IPS-NIHi7 (cell line): Measurements from ENCODE around the gene CHTF18.
"Not testable (repeated sequence)": the region's sequence is repeated elsewhere in the genome, so short reads cannot be mapped to it uniquely, and the experiment has no call there.

Source experiments
- DNase-seq: peaks from one replicate; pipeline ENCODE4 v3.0.0; 2012; ENCODE audit warnings: mixed read lengths; ENCODE audit errors: extremely low spot score

CHTF18 gene

GRCh38 chr16:776298-776697 lies 12.1 kb upstream of the CHTF18 start:
- DNase-seq = not testable (repeated sequence)

GRCh38 chr16:776824-777223 lies 11.6 kb upstream of the CHTF18 start:
- no peak for DNase-seq

- DNase-seq = no peak
Observed at GRCh38 chr16:777826-778225, 10.6 kb upstream of the CHTF18 start.

- no peak for DNase-seq
Observed at GRCh38 chr16:778447-778846, 10.0 kb upstream of the CHTF18 start.

GRCh38 chr16:778909-779527 lies 9.4 kb upstream of the CHTF18 start:
- no peak for DNase-seq

- no peak for DNase-seq
Observed at GRCh38 chr16:779561-779960, 8.9 kb upstream of the CHTF18 start.

- DNase-seq = no peak
Observed at GRCh38 chr16:780296-780695, 8.1 kb upstream of the CHTF18 start.

- DNase-seq = no peak
Observed at GRCh38 chr16:781346-782010, 6.9 kb upstream of the CHTF18 start.

- no peak for DNase-seq
Observed at GRCh38 chr16:782258-782657, 6.2 kb upstream of the CHTF18 start.

GRCh38 chr16:782766-783403 lies 5.5 kb upstream of the CHTF18 start:
- DNase-seq = no peak

GRCh38 chr16:783404-784161 lies 4.8 kb upstream of the CHTF18 start:
- no peak for DNase-seq

- no peak for DNase-seq
Observed at GRCh38 chr16:784431-784830, 4.0 kb upstream of the CHTF18 start.

GRCh38 chr16:785563-786535 lies 2.6 kb upstream of the CHTF18 start:
- DNase-seq = peak; percentile 89

- DNase-seq = no peak
Observed at GRCh38 chr16:787321-787966, 976 bp upstream of the CHTF18 start.

- DNase-seq = peak; percentile 42
Observed at GRCh38 chr16:787978-788398, 432 bp upstream of the CHTF18 start, which contains the start of gene RPUSD1. TSS of gene RPUSD1 (minus strand) at chr16:788381. CDS start at chr16:787737, 644 bp downstream.

GRCh38 chr16:789191-789850 lies 901 bp downstream of the CHTF18 start:
- DNase-seq = no peak

- DNase-seq = no peak
Observed at GRCh38 chr16:790086-790485, 1.7 kb downstream of the CHTF18 start.

GRCh38 chr16:791131-791530 lies 2.7 kb downstream of the CHTF18 start:
- no peak for DNase-seq

- no peak for DNase-seq
Observed at GRCh38 chr16:792221-792995, 4.0 kb downstream of the CHTF18 start.
